GM12878 (cell line): ENCODE measurements around the gene PQBP1.

Experiments
- CTCF ChIP-seq, 3 experiments: IDR thresholded peaks in 2 of 3; conservative IDR thresholded peaks in 1 of 3; 2 replicates each; pipeline ENCODE4 v1.5.1; 2011; ENCODE audit warnings: low read depth in 3 of 3, low read length in 3 of 3, mild to moderate bottlenecking in 3 of 3, control low read depth in 2 of 3, moderate library complexity in 2 of 3, inconsistent platforms in 1 of 3, mixed read lengths in 1 of 3; ENCODE audit not compliant: control insufficient read depth in 2 of 3, insufficient read depth in 1 of 3; ENCODE audit errors: extremely low read depth in 1 of 3
- EZH2 ChIP-seq: IDR thresholded peaks from 2 replicates; pipeline ENCODE4 v1.6.1; 2012; ENCODE audit warnings: low read depth, mild to moderate bottlenecking, control low read depth, inconsistent platforms, low read length, borderline replicate concordance; ENCODE audit not compliant: control insufficient read depth
- FOXM1 ChIP-seq: IDR thresholded peaks from 2 replicates; pipeline ENCODE4 v1.6.1; 2012; ENCODE audit warnings: low read depth, mild to moderate bottlenecking, inconsistent platforms, low read length, moderate library complexity
- HDAC2 ChIP-seq: fragments of 200-600 bp; sonication (generic); IDR thresholded peaks from 2 replicates; pipeline ENCODE4 v1.6.1; 2017
- NFYB ChIP-seq: IDR thresholded peaks from 2 replicates; pipeline ENCODE4 v1.6.1; 2011; ENCODE audit warnings: low read depth, mild to moderate bottlenecking, low read length, improper control_type of control experiment, moderate library complexity; ENCODE audit not compliant: insufficient read depth
- PKNOX1 ChIP-seq: fragments of 450-650 bp; IDR thresholded peaks from 2 replicates; pipeline ENCODE4 v1.6.1; 2016; ENCODE audit warnings: mild to moderate bottlenecking
- RCOR1 ChIP-seq: conservative IDR thresholded peaks from 2 replicates; pipeline ENCODE4 v1.6.1; 2012; ENCODE audit warnings: low read depth, low read length, improper control_type of control experiment
- TAF1 ChIP-seq: IDR thresholded peaks from 2 replicates; pipeline ENCODE4 v1.6.1; 2011; ENCODE audit warnings: mild to moderate bottlenecking, low read depth, low read length, borderline replicate concordance
- ZNF384 ChIP-seq: IDR thresholded peaks from 2 replicates; pipeline ENCODE4 v1.6.1; 2012; ENCODE audit warnings: low read depth, mild to moderate bottlenecking, low read length, improper control_type of control experiment, borderline replicate concordance
- ZNF687 ChIP-seq: fragments of 450-650 bp; IDR thresholded peaks from 2 replicates; pipeline ENCODE4 v1.6.1; 2017; ENCODE audit warnings: mild to moderate bottlenecking, moderate library complexity

- TF ChIP-seq CTCF (IDR thresholded peaks at IDR 0.05 in 2 of 3, conservative IDR thresholded peaks at IDR 0.05 in 1 of 3; ENCODE audit: control insufficient read depth in 2 of 3, extremely low read depth in 1 of 3, insufficient read depth in 1 of 3, low read depth in 3 of 3, low read length in 3 of 3) = no peak
- TF ChIP-seq EZH2 = no peak
- TF ChIP-seq TAF1 = no peak
- TF ChIP-seq ZNF687 = no peak
- no peak for TF ChIP-seq PKNOX1
- no peak for TF ChIP-seq ZNF384
- no peak for TF ChIP-seq HDAC2
- TF ChIP-seq NFYB = no peak
- TF ChIP-seq FOXM1 = no peak
- TF ChIP-seq RCOR1 = no peak
These were observed 14.0 kb upstream of the PQBP1 start for GRCh38 chrX:48883729-48884128.
